Stimulated activated CD8-positive, alpha-beta memory T cell treated with anti-CD3 and anti-CD28 coated beads, Interleukin-15, amount 100 ng/mL, for 24 hours (primary cell): ENCODE data around the gene SLC34A1.
A peak's percentile ranks its signal among the peaks of the same experiment; 100 is the strongest.
"Not testable (repeated sequence)": the region's sequence is repeated elsewhere in the genome, so short reads cannot be mapped to it uniquely, and the experiment has no call there.

ENCODE experiments used
- DNase-seq: peaks from one replicate; pipeline ENCODE4 v3.0.0-alpha.2; 2020; ENCODE audit warnings: low read depth

Gene SLC34A1

DNA sequence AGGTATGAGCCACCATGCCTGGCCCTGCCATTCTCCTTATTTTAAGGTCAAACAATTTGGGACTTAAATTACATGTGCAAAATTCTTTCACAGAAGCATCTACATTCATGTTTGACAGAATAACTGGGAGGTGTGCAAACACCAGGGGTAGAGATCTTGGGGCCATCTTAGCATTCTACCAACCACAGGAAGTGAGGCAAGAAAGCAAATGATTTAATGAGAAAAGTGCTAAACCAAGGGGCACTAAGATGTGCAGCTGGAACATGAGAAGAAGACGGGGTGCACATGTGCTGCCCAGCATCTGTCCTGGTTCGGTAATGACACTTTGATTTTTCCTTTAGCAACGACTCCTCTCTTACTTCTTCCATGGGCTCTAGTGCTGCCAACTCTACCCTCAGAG lies 26.3 kb downstream of the SLC34A1 start:
- no peak for DNase-seq

DNA sequence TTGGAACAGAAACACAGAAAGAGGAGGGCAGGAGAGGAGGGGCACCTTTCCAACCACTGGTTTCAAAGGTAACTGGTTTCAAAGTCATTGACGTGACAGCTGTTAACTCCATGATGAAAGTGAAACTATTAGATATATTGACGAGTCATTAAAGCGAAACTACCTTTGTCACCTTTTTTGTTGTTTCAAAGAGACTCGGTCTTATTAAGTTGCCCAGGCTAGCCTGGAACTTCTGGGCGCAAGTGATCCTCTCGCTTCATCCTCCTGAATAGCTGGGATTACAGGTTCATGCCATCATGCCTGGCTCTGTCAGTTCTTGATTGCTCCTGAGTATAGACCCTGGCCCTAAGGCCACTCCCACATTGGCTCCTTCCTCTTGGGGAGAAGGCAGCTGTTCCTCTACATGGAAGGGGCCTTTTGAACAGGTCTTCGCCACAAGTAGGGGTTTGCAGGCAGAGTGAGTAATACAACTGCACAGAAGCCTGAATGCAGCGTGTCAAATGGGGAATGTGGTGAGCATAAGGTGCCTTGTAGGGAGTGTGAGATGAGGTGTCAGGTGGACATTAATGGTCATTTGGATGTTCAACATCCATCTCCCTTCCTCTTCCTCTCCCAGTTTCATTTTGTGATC lies 28.5 kb downstream of the SLC34A1 start:
- no peak for DNase-seq

DNA sequence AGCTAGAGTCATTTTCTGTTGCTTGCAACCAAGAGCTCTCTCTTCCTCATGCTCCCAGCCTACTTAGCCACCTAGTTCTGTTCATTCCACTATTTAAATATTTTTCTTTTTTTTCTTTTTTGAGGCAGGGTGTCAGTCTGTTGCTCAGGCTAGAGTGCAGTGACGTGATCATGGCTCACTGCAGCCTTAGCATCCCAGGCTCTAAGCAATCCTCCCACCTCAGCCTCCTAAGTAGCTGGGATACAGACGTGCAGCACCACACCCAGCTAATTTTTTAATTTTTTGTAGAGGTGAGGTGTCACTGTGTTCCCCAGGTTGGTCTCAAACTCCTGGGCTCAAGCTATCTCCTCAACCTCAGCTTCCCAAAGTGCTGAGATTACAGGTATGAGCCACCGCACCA lies 30.2 kb downstream of the SLC34A1 start:
- no peak for DNase-seq

DNA sequence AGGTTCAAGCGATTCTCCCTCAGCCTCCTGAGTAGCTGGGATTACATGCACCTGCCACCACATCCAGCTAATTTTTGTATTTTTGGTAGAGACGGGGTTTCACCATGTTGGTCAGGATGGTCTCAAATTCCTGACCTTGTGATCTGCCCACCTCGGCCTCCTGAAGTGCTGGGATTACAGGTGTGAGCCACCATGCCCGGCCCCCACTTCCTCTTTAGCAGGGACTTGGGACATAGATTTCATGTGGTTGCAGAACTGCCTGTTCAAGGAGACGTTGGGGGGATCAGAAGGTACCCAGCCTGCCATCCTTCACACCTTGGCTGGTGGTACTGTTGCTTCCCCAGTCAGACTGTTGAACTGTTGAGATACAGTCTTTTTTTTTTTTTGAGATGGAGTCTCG lies 32.8 kb downstream of the SLC34A1 start:
- not testable (repeated sequence) for DNase-seq

DNA sequence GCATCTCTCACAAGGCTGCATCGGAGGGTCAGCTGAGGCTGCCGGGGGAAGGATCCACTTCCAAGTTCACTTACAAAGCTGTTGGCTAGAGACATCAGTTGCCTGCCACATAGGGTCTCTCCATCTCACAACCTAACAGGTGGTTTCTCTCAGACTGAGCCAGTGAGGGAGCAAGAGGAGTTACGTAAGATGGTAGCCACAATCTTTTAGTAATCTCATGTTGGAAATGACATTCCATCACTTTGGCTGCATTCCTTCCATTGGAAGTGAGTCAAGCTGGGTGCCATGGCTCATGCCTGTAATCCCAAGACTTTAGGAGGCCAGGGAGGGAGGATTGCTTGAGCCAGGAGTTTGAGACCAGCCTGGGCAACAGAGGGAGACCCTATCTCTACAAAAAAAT lies 34.8 kb downstream of the SLC34A1 start:
- no peak for DNase-seq

DNA sequence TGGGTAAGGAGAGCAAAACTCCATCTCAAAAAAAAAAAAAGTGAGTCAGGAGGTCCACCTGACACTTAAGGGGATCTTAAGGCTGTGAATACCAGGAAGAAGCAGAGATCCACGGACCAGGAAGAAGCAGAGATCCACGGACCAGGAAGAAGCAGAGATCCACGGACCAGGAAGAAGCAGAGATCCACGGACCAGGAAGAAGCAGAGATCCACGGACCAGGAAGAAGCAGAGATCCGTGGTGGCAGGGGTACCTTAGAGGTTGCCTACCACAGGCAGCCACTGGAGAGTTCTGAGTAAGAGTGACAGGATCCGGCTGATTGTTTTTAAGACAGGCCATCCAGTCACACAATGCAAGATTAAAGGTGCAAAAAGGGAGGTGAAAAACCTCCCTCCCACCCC lies 36.2 kb downstream of the SLC34A1 start:
- not testable (repeated sequence) for DNase-seq

DNA sequence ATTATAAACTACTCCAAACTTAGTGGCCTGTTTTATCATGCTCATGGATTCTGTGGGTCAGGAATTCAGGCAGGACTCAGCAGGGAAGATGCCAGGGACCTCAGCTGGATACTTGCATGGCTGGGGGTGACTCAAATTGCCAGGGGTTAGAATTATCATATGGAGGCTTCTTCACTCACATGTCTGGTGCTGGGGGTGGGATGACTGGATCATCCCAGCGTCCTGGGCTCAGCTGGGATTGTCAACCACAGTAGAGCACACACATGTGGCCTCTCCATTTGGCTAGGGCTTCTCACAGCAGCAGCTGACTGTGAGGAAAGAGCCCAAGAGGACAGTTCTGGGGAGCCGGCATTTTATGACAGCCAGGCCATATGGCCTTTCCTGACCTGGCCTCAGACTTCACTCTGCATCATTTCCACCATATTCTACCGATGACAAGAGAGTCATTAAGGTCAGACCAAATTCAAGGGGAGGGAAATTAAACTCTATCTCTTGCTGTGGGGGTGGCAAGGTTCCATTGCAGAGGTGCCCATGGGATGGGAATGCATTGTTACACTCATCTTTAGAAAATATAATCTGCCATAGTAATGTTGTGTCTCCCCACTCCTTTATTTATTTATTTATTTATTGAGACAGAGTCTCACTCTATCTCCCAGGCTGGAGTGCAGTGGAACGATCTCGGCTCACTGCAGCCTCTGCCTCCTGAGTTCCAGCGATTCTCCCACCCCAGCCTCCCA lies 37.0 kb downstream of the SLC34A1 start:
- no peak for DNase-seq

DNA sequence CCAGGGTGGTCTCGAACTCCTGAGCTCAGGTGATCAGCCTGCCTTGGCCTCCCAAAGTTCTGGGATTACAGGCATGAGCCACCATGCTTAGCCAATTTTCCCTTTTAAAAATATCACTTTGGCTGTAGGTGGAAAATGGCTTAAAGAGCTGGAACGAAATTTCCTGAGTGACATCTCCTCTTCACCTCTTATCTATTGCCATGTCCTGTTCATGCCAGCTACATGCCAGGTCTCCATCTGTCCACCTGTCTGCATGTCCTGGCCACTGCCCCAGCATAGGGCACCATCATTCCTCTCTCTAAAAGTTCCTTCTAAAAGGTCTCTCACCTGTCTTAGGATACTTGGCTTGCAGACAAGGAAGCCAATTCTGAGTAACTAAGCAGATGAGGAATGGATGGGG lies 39.4 kb downstream of the SLC34A1 start:
- DNase-seq, result no peak

DNA sequence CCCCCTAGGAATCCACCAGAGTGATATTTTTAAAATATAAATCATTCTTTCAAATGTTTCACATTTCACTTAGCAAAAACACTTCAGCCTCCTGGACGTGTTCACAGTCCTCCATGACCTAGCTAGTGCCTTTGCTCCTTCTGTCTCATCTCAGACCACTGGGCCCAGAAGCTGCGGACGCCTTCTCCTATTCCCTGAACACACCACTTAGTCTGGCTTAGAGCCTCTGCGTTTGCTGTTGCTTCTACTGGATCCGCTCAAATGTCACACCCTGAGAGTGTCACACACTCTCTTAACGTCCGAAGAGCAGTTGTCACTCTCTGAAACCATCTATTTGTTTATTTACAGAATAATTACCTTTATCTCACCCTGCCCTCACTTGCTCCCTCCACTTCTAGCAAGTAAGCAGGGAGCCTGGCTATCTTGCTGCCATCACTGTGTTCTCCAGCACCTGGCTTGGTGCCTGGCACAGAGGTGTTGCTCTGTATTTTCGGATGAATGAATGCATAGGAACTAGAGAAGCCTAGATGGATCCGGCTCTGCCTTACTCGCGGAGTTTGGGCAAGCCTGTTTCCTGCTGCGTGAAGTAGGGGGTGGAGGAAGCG lies 41.1 kb downstream of the SLC34A1 start:
- DNase-seq, result no peak

DNA sequence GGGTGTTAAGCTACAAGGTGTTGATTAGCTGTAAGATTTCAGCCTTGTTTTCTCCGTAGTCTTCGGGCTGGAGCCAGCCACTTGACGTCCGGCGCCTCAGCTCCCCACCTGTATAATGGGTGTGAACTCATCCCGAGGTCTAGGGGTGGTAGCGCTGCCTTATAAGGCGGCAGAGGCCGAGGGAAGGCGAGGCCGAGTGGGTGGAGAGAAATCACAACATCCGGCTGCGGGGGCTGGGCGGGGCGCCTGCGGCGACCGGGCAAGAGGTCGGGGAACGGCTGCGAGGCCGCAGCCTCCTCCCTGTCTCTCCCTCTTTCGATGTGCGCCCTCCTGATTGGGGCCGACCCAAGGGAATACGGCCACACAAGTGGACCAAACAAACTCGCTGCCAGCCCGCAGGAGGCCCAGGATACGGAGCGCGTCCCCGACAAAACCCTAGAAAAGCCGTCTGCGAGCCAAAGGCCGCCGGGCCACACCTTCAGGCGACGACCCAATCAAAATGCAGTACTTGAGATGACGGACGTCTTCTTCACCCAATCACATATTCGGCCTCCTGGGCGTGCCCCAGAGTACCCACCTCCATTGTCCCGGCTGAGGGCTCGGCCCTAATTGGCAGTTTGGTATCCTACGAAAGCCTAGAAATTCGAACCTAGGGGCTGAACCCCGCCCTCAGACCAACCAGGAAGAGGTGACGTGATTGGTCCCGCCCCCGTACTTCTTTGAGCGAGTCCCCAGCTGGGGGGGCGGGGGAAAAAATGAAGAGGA lies 41.7 kb downstream of the SLC34A1 start:
- DNase-seq, result peak; percentile 89

DNA sequence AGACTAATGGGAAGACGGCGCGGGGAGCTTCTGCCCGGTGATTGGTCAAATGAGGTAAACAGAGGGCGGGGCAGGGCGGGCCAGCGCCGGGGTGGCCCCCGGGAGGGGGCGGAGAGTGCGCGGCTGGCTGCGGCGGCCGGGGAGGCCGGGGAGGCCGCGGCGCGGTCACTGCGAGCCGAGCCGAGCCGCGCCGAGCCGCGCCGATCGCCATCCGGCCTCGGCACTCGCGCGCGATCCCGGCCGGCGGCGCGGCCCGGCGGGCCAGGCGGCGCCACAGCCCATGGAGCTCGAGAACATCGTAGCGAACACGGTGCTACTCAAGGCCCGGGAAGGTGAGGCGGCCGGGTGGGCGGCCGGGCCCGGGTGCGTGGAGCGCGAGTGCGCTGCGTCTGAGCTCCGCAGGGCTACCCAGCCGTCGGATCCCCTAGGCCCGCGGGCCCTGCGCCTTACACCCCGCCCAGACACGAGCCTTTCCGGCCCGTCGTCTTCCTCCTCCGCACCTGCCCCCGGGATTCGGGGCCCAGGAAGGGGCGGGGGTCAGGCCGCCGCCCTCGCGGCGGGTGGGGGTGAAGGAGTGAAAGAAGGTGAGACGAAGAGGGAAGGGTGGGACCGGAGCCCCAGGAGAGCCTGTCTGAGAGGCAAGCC lies 42.5 kb downstream of the SLC34A1 start, which contains the start of gene GRK6:
TSS of gene GRK6 (plus strand) at position 111 of the 645 bp plus-strand sequence. CDS start at position 281, 170 bp downstream.
- DNase-seq, result no peak

DNA sequence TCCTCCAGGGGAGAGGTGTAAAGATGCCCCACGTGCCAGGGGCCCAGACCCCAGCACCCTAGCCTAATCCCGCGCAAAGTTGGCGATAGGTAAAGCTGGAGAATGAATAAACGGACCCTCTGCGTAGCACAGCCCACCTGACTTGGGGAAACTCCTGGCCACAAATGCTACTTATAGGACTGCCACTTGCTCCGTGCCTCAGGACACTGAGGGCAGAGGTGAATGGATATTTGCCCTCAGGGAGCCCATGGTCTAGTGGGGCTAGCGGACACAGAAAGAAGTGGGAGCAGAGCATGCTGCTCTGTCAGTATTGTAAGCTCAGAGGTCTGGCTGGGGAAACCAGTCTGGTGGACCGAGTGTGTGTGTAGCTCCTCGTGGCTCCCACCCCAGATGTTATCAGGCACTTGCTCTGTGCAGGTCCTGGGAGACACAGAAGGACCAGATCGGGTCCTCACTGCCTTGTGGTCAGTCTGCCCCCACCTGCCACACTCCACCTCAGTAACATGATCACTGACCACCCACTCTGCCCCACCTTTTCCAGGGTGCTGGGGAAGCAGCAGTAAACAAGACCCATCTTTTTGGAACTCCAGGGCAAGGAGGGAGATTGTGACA lies 43.1 kb downstream of the SLC34A1 start:
- no peak for DNase-seq

DNA sequence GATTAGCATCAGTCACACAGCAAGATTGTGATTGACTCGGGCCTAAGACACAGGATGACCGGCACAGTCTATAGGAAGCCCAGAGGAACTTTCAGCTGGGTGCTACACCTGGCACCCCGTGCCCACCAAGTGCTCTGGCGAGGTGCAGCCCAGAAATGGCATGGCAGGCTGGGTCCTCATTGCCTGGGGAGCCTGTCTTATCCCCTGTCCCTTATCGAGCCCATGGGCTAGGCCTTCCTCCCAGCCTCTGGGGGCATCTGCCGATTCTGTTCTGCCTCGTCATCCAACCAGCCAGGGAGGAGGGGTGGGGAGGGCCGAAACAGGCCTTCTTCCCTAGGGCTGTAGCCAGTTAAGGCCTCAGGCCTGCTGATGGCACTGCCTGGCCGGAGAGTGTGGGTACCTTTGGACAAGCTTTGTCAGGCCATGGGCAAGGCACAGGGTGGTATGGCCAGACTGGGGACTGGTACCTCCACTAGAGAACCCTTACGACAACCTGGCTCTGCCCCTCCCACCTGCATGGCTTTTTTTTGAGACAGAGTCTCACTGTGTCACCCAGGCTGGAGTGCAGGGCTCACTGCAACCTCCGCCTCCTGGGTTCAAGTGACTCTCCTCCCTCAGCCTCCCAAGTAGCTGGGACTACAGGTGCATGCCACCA lies 43.8 kb downstream of the SLC34A1 start:
- DNase-seq, result no peak

DNA sequence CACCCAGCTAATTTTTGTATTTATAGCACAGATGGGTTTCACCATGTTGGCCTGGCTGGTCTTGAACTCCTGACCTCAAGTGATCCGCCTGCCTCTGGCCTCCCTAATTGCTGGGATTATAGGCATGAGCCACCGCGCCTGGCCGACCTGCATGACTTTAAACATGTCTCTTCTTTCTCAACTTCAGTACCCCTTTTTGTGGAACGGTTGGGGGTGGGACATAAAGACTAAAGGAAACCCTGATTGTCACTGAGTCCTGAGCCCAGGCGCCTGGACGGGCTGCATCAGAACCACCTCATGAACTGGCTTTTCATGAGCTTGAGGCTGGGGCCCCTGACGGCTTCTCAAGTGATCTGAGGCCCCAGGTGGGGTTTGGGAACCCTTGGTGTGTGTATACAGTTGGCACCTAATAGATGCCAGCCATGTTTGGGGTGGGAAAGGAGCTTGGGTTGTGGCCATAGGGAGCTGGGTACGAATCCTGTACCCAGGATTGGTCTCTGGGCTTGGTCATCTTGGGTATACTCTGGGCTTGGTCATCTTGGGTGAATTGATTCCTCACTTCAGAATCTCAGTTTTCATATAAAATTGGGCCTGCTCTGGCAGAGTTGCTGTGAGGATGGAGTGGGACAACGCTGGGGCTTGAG lies 44.5 kb downstream of the SLC34A1 start:
- no peak for DNase-seq

DNA sequence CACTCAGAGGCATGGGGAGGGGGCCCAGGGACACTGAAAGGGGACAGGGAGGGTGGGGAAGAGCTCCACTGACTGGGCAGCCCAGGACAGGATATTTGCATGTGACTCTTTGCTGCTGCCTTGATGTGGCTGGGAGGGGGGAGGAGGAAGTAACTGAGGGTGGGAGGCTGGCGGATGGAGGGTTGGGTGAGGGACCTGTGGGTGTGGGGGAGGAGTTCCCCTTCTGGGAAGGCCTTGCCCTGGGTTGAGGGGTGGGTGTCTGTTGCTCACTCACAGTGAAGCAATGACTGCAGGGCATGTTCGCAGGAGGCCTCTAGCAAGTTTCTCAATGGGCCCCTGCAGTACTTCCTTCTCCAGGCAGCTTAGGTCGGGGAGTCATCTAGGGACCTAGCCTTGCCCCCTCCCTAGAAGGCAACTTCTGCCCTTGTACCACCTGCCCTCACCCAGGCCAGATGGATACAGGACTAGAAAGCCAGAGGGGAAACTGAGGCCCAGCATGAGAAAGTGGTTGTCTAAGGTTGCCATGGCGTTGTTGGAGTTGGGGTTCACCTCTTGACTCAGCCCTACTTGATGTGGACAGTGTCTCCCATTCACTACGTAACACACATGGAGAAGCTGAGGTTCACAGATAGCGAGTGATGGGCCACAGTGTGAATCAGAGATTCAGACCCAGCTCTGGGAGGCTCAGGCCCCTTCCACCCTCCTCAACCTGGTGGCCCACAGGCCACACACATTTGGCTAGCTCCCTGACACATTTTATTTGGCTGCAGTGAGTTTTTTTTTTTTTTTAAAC lies 45.2 kb downstream of the SLC34A1 start:
- DNase-seq, result no peak

DNA sequence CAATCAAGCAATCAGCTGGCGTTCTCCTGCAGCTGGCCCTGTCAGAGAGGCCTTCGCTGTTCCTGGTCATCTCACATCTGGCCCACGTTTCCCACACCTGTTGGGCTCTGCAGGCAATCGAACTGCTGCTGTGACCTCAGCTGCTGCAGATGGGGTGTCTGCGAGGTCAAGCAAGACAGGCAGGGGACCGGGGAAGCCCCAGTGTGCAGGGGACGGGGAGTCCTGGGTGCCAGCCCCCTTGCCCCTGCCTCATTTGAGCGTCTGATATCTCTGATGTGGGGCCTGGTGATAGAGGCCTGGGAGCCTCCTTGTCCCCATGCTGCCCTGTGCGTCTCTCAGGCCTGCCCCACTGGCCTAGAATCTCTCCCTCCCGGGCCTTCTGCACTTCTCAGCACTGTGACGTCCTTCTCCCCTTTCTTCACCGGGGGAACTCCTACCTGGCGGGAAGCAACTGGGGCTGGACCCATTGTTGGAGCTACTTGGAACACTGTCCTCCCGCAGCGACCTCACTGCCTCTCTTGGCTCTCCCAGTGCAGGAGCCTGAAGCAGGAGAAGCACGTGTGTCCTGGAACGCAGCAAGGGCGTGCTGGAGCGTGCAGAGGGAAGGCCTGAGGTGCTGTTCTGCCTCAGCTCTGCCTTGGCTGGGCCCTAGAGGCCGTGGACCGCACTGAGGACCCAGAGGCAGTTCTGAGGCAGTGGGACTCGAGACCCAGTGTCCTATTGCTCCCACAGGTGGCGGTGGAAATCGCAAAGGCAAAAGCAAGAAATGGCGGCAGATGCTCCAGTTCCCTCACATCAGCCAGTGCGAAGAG lies 46.1 kb downstream of the SLC34A1 start:
- no peak for DNase-seq

DNA sequence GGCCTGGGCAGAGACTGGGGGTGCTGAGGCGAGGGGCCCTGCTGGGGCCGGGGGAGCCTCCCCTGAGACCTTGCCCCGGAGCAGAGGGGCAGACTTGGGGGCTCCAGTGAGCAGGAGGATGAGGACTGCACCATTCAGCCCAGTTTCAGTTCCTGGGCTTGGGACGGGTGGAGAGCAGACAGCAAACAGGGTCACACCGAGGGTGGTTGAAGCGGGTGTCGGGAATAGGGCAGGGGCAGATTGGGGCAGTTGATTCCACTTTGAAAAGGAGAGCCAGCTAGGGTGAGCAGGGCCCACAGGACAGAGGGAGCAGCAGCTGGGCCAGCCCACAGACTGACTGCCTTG lies 46.7 kb downstream of the SLC34A1 start:
- no peak for DNase-seq

DNA sequence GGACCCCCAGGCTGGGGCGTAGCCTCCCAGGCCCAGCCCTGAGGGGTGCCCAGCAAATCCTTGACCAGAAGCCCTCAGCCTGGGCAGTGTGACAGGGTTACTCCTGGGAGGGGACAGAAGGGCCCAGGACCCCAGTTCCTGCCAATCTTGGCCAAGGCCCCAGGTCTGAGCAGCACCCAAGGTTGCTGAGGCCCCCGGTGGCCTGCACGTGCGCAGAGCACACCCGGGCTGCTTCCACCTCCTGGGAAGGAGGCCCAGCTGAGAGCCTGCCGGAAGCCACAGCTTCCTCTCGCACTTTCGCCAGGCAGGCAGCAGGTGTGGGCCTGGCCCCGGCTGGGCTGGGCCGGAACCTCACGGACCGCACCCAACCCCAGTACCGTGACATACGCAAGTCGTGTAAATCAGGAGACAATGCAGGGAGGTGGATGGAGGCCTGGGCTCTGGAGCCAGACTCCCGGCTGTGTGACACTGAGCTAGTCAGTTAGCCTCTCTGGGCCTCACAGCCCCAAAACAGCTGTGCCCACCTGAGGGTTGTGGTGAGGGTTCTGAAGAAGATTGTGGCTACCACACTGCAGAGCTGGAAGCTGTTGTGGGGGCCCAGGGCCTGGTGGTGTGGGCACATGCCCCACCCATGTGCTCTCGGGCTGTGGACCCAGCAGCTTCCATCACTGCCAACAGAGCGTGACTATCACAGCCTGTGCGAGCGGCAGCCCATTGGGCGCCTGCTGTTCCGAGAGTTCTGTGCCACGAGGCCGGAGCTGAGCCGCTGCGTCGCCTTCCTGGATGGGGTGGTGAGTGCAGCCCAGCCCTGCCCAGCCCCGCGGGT lies 47.3 kb downstream of the SLC34A1 start:
- no peak for DNase-seq
